Measurements from ENCODE around the gene TNFAIP8.

TNFAIP8 gene

GRCh38 chr5:119367502-119368237 lies 11.9 kb downstream of the TNFAIP8 start:
- no peak for TF ChIP-seq CTCF (IDR thresholded peaks at IDR 0.05; ENCODE audit: poor library complexity, severe bottlenecking)
- DNase-seq (ENCODE audit: low spot score) (no peak), ATAC-seq (ENCODE audit: low read depth) (peak; percentile 83)
- no peak overlapping the region for H3K4me3 ChIP-seq (ENCODE audit: severe bottlenecking)
- no peaks in the 10 kb centered on the region for H3K9me3 ChIP-seq (ENCODE audit: severe bottlenecking)
- peaks cover 32% of the 10 kb centered on the region for H3K4me1 ChIP-seq (ENCODE audit: insufficient read depth, poor library complexity, severe bottlenecking)
- peak overlapping the region; percentile 26 for H3K27ac ChIP-seq (ENCODE audit: poor library complexity, severe bottlenecking)
- H3K36me3 ChIP-seq (ENCODE audit: low read depth): no peaks in the 10 kb centered on the region
- H3K27me3 ChIP-seq (ENCODE audit: insufficient read depth, poor library complexity, severe bottlenecking): no peaks in the 10 kb centered on the region

GRCh38 chr5:119368238-119368630 lies 12.4 kb downstream of the TNFAIP8 start:
- Histone ChIP-seq H3K4me1 (ENCODE audit: insufficient read depth, poor library complexity, severe bottlenecking) (peaks cover 32% of the 10 kb centered on the region), H3K36me3 (ENCODE audit: low read depth) (no peaks in the 10 kb centered on the region), H3K4me3 (ENCODE audit: severe bottlenecking) (no peak overlapping the region), H3K27me3 (ENCODE audit: insufficient read depth, poor library complexity, severe bottlenecking) (no peaks in the 10 kb centered on the region), H3K9me3 (ENCODE audit: severe bottlenecking) (no peaks in the 10 kb centered on the region), H3K27ac (ENCODE audit: poor library complexity, severe bottlenecking) (peak overlapping the region; percentile 26)
- no peak for ATAC-seq (ENCODE audit: low read depth)
- TF ChIP-seq CTCF (IDR thresholded peaks at IDR 0.05; ENCODE audit: poor library complexity, severe bottlenecking): no peak
- no peak for DNase-seq (ENCODE audit: low spot score)

GRCh38 chr5:119370486-119370885 lies 14.7 kb downstream of the TNFAIP8 start:
- no peak for TF ChIP-seq CTCF (IDR thresholded peaks at IDR 0.05; ENCODE audit: poor library complexity, severe bottlenecking)
- H3K27me3 ChIP-seq (ENCODE audit: insufficient read depth, poor library complexity, severe bottlenecking): no peaks in the 10 kb centered on the region
- peaks cover 27% of the 10 kb centered on the region for H3K4me1 ChIP-seq (ENCODE audit: insufficient read depth, poor library complexity, severe bottlenecking)
- no peak for DNase-seq (ENCODE audit: low spot score)
- ATAC-seq (ENCODE audit: low read depth): no peak
- no peak overlapping the region for H3K4me3 ChIP-seq (ENCODE audit: severe bottlenecking)
- no peak overlapping the region for H3K27ac ChIP-seq (ENCODE audit: poor library complexity, severe bottlenecking)
- H3K9me3 ChIP-seq (ENCODE audit: severe bottlenecking): no peaks in the 10 kb centered on the region
- H3K36me3 ChIP-seq (ENCODE audit: low read depth): peaks cover 5% of the 10 kb centered on the region; the same call in 1 of the 2 replicates

GRCh38 chr5:119371146-119371545 lies 15.3 kb downstream of the TNFAIP8 start:
- H3K27me3 ChIP-seq (ENCODE audit: insufficient read depth, poor library complexity, severe bottlenecking): no peaks in the 10 kb centered on the region
- peaks cover 20% of the 10 kb centered on the region for H3K4me1 ChIP-seq (ENCODE audit: insufficient read depth, poor library complexity, severe bottlenecking)
- no peak overlapping the region for H3K27ac ChIP-seq (ENCODE audit: poor library complexity, severe bottlenecking)
- H3K4me3 ChIP-seq (ENCODE audit: severe bottlenecking): no peak overlapping the region
- ATAC-seq (ENCODE audit: low read depth) (no peak), DNase-seq (ENCODE audit: low spot score) (no peak)
- peaks cover 5% of the 10 kb centered on the region; the same call in 1 of the 2 replicates for H3K36me3 ChIP-seq (ENCODE audit: low read depth)
- no peak for TF ChIP-seq CTCF (IDR thresholded peaks at IDR 0.05; ENCODE audit: poor library complexity, severe bottlenecking)
- H3K9me3 ChIP-seq (ENCODE audit: severe bottlenecking): no peaks in the 10 kb centered on the region

- DNase-seq (ENCODE audit: low spot score): no peak
- Histone ChIP-seq H3K4me1 (ENCODE audit: insufficient read depth, poor library complexity, severe bottlenecking) (no peaks in the 10 kb centered on the region), H3K27me3 (ENCODE audit: insufficient read depth, poor library complexity, severe bottlenecking) (no peaks in the 10 kb centered on the region), H3K4me3 (ENCODE audit: severe bottlenecking) (no peak overlapping the region), H3K27ac (ENCODE audit: poor library complexity, severe bottlenecking) (no peak overlapping the region), H3K9me3 (ENCODE audit: severe bottlenecking) (no peaks in the 10 kb centered on the region), H3K36me3 (ENCODE audit: low read depth) (peaks cover 5% of the 10 kb centered on the region; the same call in 1 of the 2 replicates)
- no peak for TF ChIP-seq CTCF (IDR thresholded peaks at IDR 0.05; ENCODE audit: poor library complexity, severe bottlenecking)
- ATAC-seq (ENCODE audit: low read depth): no peak
Observed at GRCh38 chr5:119373449-119373858, 17.6 kb downstream of the TNFAIP8 start.
